Tibial nerve (tissue), 4 donors: Measurements from ENCODE around the gene UGT3A2.

Source experiments
- CTCF ChIP-seq, 5 experiments: fragments of 200-600 bp in 3 of 5; fragments of 450-650 bp in 2 of 5; sonication (generic) in 3 of 5; IDR thresholded peaks; one replicate each; pipeline ENCODE4 v1.5.1; 2016 to 2019; ENCODE audit warnings: antibody characterized with exemption in 5 of 5, mild to moderate bottlenecking in 3 of 5, moderate library complexity in 2 of 5
- EP300 ChIP-seq, 2 donors: sonication (generic); formaldehyde crosslinking; IDR thresholded peaks; one replicate each; pipeline ENCODE4 v1.6.1; 2017; ENCODE audit warnings: antibody characterized with exemption in 2 of 2, mild to moderate bottlenecking in 1 of 2
- POLR2A ChIP-seq, 2 donors: fragments of 450-650 bp; IDR thresholded peaks; one replicate each; pipeline ENCODE4 v1.6.1; 2017; ENCODE audit warnings: antibody characterized with exemption in 2 of 2, mild to moderate bottlenecking in 2 of 2, moderate library complexity in 2 of 2

- TF ChIP-seq POLR2A (IDR thresholded peaks at IDR 0.05) (no peak), CTCF (IDR thresholded peaks at IDR 0.05) (no peak), EP300 (IDR thresholded peaks at IDR 0.05) (no peak)
These were observed 11.7 kb upstream of the UGT3A2 start for GRCh38 chr5:36078430-36078829.
